ENCODE measurements around the gene MYO19. TPM values are rescaled to one million over a fixed set of nuclear protein-coding genes. Genes with fewer than 3 reads are reported as not detected.
A peak's percentile ranks its signal among the peaks of the same experiment; 100 is the strongest.

The MYO19 gene
- total and polyA plus RNA-seq, 9 of the 15 experiments (the other 6 are each of a cell fraction or from before 2014, with no cell fraction given) = 21.6 to 176 (median 129) TPM

- no peak for TF ChIP-seq BRF2 (IDR thresholded peaks at IDR 0.05; ENCODE audit: borderline replicate concordance, insufficient read depth, insufficient read length)
- TF ChIP-seq NONO (IDR thresholded peaks at IDR 0.05; ENCODE audit: low read depth in 2 of 2, low read length in 1 of 2) = 0 out of 4 replicates have a peak, but pooled peaks of 1 of the 2 experiments have one; percentile 30
- no peak for TF ChIP-seq SP1 (CRISPR knock-in tag; IDR thresholded peaks at IDR 0.05)
- TF ChIP-seq TCF3 (CRISPR knock-in tag; IDR thresholded peaks at IDR 0.05) = no peak
- no peak for TF ChIP-seq ZNF121 (CRISPR knock-in tag; conservative IDR thresholded peaks at IDR 0.05)
- TF ChIP-seq UBTF (IDR thresholded peaks at IDR 0.05; ENCODE audit: borderline replicate concordance in 1 of 2, low read depth in 2 of 2, low read length in 2 of 2) = 0 out of 4 replicates have a peak, but pooled peaks of 1 of the 2 experiments have one; percentile 43
- TF ChIP-seq RUNX1 (IDR thresholded peaks at IDR 0.05; ENCODE audit: low read depth) = no peak
- TF ChIP-seq ZFP30 (CRISPR knock-in tag; IDR thresholded peaks at IDR 0.05; ENCODE audit: borderline replicate concordance) = no peak
- TF ChIP-seq POLR2A (conservative IDR thresholded peaks at IDR 0.05) = peak; percentile 50; the same call in 1 of the 2 replicates
- peak; percentile 13; the same call in 1 of the 2 replicates for TF ChIP-seq CREB1 (IDR thresholded peaks at IDR 0.05)
- no peak for TF ChIP-seq CREB1 (CRISPR knock-in tag; IDR thresholded peaks at IDR 0.05)
- 0 out of 2 replicates have a peak, but pooled peaks have one; percentile 41 for TF ChIP-seq ESRRB (CRISPR knock-in tag; IDR thresholded peaks at IDR 0.05; ENCODE audit: borderline replicate concordance)
Observed at GRCh38 chr17:36533935-36534839, 481 bp downstream of the MYO19 start (continued).

All from K562 (cell line).